Choroid plexus epithelial cell (primary cell): ENCODE results near the gene REEP5.
"Not testable (repeated sequence)": the region's sequence is repeated elsewhere in the genome, so short reads cannot be mapped to it uniquely, and the experiment has no call there.

Experiments used
- DNase-seq: peaks from one replicate; pipeline ENCODE4 v3.0.0-alpha.2; 2010; ENCODE audit warnings: low read depth
- H3K4me3 ChIP-seq: 2 replicates; pipeline ENCODE4 v1.5.1; 2011; ENCODE audit warnings: low read depth, mild to moderate bottlenecking, control low read depth, low read length, moderate library complexity
- CTCF ChIP-seq: conservative IDR thresholded peaks from 2 replicates; pipeline ENCODE4 v1.5.1; 2011; ENCODE audit warnings: low read depth, mild to moderate bottlenecking, control low read depth, inconsistent platforms, low read length, moderate library complexity

Gene REEP5

GRCh38 chr5:112921833-112922817 is at the start of gene REEP5:
Gene REEP5 (minus strand): TSS chr5:112922227. CDS start chr5:112922190, 37 bp downstream.
- DNase-seq = peak; percentile 69
- peak; percentile 61 for TF ChIP-seq CTCF
- H3K4me3 ChIP-seq = peak within 1 kb of the TSS; percentile 86

DNA sequence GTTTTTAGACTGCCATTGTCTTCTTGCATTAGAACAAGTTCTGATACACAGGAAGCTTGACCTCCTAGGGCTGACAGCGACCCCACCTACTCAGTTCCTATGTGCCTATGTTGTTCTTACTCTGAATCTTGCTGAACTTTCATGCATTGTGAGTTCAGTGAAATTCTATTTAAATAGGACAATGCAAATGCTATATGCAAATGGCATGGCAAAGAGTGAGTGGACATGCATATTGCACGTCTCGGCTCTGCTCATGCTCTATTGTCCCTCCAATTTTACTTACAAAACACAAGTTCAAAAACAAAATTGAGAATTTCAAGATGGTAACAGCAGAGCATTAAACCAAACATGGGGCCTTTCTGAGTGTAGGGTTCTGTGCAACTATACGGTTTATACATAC is 49.2 kb upstream of the REEP5 start:
- DNase-seq = no peak
- H3K4me3 ChIP-seq = no peak overlapping the region
- no peak for TF ChIP-seq CTCF

DNA sequence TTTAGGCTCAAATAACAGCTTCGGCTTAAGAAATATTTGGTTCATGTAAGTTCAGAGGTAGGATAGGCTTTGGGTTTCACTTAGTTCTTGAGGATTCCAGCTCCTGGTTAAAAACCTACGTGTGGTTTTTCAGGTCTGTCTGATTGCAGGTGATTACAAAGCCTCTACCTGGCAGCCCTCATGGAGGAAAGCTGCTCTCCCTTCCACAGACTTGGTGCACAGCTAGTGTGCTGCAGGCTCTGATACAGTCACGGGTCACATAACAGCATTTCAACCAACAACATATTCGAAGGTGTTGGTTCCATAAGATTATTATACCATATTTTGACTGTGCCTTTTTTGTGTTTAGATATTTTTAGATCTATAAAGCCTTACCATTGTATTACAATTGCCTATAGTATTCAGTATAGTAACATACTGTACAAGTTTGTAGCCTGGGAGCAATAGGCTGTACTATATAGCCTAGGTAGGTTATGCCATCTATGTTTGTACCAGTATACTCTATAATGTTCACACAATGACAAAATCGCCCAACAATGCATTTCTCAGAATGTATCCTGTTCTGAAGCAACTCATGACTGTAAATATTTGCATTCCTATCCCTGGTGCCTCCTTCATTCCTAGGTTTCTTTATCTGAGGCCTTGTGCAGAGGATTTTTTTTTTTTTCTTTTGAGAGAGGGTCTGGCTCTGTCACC is 46.5 kb upstream of the REEP5 start:
- no peak for TF ChIP-seq CTCF
- DNase-seq = peak; percentile 43

GRCh38 chr5:112967520-112968083 is 45.6 kb upstream of the REEP5 start:
- no peak for TF ChIP-seq CTCF
- H3K4me3 ChIP-seq = no peak overlapping the region
- DNase-seq = no peak

More for the DNA sequence above, 46.5 kb upstream of the REEP5 start:
- no peak overlapping the region for H3K4me3 ChIP-seq

DNA sequence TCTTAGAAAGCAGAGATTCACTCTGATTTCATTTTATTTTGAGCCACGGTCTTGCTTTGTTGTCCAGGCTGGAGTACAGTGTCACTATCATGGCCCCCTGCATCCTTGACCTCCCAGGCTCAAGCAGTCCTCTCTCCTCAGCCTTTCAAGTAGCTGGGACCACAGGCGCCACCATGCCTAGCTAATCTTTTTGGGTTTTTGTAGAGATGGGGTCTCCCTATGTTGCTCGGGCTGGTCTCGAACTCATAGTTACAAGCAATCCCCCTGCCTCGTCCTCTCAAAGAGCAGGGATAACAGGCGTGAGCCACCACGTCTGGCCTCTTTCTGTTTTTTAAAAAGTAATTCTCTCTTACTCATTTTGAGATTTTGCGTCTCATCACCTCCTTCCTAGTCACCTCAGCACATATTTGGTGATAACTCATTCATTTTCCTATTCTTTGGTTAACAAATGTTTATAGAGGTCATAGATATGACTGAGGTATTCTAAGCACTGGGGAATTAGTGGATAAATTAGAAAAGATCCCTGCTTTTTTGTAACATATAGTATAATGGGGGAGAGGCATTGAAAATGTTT is 43.8 kb upstream of the REEP5 start:
- H3K4me3 ChIP-seq = no peak overlapping the region
- DNase-seq = no peak
- no peak for TF ChIP-seq CTCF

DNA sequence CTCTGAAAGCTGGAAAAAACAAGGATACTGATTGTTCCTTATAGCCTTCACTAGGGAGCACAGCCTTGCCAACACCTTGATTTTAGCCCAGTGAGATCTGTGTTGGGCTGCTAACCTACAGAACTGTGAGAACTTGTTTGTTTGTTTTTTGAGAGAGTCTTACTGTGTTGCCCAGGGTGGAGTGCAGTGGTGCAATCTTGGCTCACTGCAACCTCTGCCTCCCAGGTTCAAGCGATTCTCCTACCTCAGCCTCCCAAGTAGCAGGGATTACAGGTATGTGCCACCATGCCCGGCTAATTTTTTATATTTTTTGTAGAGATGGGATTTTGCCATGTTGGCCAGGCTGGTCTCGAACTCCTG is 41.3 kb upstream of the REEP5 start:
- not testable (repeated sequence) for H3K4me3 ChIP-seq, DNase-seq
